GM21619 (cell line): ENCODE measurements around the gene GPD1.
"Not testable (repeated sequence)": the region's sequence is repeated elsewhere in the genome, so short reads cannot be mapped to it uniquely, and the experiment has no call there.

Experiments
- ATAC-seq: cut with Tn5 transposase; IDR thresholded peaks from one replicate; pipeline ENCODE4 v1.9.1; 2021; ENCODE audit not compliant: unreplicated experiment

Gene GPD1

DNA sequence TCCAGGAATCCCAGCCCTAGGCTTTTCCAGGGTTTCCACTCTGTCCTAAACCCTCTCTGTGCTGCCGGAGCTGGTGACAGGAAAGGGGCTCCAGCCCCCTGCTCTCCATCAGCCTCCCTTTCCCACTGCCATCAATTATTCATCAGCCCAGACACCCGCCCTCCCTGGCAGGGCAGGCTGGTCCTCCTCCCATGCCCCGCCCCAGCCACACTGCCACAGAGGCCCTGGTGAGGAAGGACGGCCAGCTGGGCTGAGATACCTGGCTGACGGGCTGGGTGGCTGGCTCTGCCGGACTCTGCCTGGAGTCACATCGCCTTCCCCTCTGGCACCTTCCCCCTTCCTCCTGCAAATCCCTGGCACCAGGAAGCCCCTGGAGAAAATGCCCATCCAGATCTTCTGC, 30.6 kb upstream of the GPD1 start:
- no peak for ATAC-seq

DNA sequence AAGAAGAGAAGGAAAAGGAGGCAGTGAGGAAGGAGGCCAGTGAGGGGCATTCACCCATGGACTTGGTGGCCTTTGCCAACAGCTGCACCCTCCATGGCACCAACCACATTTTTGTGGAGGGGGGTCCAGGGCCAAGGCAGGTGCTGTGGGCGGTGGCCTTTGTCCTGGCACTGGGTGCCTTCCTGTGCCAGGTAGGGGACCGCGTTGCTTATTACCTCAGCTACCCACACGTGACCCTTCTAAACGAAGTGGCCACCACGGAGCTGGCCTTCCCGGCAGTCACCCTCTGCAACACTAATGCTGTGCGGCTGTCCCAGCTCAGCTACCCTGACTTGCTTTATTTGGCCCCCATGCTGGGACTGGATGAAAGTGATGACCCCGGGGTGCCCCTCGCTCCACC, 30.1 kb upstream of the GPD1 start:
- ATAC-seq, result no peak

DNA sequence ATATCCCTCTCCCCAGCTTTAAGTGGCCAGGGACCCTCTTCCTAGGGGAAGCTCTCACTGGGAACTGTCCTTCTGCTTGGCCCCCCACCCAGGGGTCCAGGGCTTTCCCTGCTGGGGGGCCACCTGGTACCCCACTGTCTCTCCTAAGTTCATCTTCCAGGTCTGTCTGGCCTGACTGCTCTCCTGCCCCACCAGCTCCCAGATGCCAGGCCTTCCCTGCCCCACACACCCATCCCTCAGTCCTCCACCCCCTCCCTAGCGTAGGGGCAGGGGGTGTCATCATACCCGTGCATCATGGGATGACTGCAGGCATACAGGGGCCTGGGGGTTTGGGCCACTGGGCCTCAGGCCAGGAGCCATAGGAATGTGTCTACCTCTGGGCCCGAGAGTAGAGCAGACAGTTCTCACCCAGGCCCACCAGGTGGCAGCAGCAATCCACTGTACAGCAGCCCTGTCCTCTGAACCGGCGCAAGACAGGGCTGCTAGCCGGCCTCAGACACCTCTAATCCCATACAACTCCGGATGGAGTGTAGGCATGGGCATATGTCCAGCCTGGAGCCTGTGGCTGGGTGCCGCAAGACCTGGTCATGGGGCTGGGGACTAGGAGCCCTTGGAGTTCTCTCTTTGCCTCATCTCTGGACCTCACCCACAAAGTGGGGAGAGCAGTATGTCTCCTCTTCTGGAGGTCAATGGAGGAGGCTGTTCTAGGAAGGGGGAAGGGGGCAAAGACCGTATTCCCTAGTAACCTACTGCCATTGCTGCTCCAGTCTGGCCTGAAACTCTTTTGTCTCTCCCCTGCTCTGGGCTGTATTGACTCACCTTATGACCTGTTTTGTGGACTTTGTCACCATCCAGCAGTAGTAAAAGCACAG, 28.6 kb upstream of the GPD1 start:
- peak; percentile 80 for ATAC-seq

DNA sequence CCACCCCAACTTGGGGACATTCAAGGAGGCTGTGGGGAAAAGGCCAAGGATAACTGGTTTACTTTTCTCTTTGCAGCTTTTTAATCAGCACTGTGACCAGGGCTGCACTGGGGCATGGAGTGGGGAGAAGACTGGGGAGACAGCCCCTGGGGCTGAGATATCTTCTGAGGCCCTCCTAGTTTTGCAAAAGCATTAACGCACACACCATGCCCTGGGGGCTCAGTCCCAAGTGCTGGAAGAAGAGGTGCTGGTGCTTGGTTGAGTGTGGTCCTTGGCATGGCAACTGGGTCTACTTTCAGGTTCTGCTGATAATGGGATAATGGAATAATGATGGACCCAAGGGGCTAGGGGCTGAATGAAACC, 28.0 kb upstream of the GPD1 start:
- no peak for ATAC-seq

DNA sequence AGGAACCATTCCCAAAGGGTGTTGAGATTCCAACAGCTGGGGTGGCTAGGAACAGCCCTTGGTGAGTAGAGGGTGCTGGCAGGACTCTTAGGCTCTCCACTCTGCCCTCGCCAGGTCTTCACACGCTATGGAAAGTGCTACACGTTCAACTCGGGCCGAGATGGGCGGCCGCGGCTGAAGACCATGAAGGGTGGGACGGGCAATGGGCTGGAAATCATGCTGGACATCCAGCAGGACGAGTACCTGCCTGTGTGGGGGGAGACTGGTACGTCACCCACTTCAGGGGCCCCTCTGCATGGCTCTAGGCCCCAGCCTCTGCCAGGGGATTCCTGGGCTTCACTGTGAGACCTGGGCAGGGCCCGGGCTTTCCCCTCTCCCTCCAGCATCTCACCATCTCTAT, 26.7 kb upstream of the GPD1 start:
- no peak for ATAC-seq

DNA sequence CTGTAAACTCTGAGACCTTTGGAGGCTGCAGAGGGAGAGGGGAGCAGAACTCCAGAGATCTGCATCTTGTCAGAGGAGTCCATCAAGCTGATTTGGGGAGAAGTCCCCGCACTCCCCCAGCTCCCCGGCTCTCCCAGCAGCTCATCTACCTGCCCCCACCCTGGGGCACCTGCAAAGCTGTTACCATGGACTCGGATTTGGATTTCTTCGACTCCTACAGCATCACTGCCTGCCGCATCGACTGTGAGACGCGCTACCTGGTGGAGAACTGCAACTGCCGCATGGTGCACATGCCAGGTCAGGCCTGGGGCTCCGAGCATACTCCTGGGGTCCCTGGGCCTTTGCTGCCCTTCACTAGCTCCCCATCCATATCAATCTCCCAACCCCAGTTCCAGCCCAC, 25.5 kb upstream of the GPD1 start:
- ATAC-seq, result no peak

DNA sequence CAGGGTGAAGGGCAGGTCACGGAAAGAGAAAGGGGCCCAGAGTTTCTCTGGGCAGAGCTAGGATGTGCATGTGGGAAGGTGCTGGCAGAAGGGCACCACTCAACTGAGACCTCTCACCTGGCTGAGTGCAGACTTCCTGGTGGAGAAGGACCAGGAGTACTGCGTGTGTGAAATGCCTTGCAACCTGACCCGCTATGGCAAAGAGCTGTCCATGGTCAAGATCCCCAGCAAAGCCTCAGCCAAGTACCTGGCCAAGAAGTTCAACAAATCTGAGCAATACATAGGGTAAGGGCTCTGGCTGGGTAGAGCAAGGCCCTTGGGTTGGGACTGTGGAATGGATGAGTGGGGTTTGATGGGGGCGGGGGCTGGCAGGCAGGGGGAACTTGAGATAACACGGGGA, 24.0 kb upstream of the GPD1 start:
- no peak for ATAC-seq

DNA sequence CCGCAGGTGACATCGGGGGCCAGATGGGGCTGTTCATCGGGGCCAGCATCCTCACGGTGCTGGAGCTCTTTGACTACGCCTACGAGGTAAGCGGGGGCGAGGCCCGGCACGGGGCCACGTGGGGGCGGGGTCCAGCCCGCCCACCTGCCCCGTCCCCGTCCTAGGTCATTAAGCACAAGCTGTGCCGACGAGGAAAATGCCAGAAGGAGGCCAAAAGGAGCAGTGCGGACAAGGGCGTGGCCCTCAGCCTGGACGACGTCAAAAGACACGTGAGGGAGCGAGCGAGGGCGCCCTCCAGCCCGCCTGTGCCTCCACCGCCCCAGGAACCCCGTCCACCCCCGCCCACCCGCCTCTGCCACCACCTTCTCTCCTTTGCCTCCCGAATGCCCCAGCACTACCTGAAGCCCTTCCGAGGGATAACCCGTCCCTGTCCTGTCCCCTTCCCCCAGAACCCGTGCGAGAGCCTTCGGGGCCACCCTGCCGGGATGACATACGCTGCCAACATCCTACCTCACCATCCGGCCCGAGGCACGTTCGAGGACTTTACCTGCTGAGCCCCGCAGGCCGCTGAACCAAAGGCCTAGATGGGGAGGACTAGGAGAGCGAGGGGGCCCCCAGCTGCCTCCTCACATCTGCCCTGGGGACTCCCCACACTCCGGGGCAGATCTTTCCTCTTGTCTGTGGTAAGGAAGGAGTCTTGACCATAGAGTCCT, 22.6 kb upstream of the GPD1 start:
- ATAC-seq, result no peak

DNA sequence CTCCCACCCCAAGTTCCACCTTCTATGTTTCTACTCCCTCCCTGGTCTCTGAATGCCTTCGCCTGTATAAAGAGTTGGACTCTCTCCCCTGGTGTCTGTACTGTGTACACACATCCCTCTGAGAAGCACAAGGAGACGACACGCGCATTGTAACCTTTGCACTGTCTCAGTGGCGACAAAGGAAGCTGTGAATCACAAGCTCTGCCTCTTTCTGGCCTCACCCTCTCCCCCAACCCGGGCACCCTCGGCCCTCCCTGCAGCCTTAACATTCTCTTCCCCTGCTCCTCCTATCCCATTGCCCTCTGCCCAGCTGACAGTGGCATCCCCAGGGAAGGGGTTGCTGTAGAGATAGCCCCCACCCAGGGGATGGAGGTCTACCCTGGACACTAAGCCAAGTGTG, 21.2 kb upstream of the GPD1 start:
- no peak for ATAC-seq

DNA sequence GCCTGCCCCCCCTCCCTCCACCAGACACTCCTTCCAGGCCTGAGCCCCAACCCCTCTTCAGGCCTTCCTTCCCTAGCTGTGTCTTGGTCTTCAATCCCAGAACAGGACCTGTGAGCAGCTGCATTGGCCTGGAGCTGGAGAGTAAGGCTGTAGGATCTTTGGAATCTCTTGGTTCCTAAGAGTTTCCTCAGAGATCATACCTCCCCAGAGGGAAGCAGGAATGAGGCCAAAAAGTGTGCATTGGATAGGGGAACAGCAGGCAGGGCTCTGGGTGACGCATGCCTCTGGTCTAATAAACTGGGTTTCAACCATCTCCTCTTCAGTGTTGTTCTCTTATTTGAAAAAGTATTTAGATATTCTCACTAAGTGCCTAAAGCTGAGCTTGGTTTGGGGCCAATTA, 20.5 kb upstream of the GPD1 start:
- no peak for ATAC-seq

DNA sequence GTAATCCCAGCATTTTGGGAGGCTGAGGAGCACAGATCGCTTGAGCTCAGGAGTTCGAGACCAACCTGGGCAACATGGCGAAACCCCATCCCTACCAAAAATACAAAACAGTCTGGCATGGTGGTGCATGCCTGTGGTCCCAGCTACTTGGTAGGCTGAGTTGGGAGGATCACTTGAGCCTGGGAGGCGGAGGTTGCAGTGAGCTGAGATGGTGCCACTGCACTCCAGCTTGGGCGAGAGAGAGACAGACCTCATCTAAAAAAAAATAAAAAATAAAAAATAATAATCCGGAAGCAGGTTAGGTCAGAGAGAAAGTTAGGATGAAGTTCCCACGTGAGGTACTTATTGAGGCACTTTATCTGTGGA, 19.4 kb upstream of the GPD1 start:
- not testable (repeated sequence) for ATAC-seq

DNA sequence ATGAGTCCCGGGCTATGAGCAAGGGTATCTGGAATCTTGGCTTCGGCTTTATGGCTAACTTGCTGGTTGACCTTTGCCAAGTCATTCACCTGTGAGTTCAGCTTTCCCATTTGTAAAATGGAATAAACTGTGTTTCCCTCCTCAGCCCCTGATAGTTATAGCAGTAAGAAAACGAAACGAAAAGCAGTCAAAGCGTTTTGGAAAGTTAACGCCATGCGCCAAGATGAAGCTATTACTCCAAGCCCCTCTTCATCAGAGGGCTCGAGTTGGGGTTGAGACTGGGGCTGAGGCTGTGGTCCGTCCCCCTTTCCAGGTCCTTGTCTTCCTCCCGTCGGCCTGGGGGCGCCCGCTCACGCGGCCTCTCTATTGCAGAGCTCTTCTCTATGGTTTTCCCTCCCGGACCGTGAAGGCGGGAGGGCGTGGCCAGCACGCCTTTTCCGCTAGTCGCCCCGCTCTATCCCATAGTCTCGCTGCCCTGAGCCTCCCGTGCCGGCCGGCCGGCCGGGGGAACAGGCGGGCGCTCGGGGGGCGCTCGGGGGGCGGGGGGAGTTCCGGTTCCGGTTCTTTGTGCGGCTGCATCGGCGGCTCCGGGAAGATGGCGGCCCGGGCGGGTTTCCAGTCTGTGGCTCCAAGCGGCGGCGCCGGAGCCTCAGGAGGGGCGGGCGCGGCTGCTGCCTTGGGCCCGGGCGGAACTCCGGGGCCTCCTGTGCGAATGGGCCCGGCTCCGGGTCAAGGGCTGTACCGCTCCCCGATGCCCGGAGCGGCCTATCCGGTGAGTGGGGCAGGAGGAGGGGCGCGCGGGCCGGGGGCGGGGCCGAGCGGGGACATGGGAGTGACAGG, 18.8 kb upstream of the GPD1 start, which contains the start of gene SMARCD1:
TSS of gene SMARCD1 (plus strand) at position 568 of the 840 bp plus-strand sequence. CDS start at position 596, 28 bp downstream.
- peak; percentile 86 for ATAC-seq

DNA sequence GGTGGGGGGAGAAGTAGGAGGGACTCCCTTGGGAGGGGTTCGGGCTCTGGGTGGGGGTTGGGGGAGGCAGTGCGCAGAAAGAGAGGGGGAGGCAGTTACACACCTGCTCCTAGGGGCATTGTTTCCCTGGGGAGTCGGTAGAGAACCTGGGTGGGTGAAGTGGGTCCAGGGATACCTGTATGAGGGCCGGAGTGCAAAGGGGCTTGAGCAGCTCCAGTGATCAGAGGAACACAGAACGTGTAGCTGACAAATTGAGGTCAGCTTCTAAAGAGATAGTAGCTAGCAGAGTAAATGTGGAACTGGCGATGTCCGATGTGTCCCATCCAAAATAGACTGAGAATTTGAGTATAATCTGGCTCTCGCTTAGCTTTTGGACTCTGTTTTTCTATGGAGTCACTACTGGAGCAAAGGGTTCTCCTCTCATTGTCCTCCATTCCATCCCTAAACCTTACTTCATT, 18.2 kb upstream of the GPD1 start:
- ATAC-seq, result no peak

DNA sequence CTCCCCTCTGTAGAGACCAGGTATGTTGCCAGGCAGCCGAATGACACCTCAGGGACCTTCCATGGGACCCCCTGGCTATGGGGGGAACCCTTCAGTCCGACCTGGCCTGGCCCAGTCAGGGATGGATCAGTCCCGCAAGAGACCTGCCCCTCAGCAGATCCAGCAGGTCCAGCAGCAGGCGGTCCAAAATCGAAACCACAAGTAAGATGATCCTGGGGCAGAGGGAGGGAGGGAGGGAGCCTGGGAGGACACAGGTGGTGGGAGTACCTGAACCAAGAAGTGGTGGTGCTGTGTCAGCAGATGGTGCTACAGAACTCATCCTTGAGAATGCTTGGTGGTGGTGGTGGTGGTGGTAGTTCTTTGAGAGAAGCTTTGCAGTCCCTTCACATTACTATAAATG, 17.7 kb upstream of the GPD1 start:
- no peak for ATAC-seq

DNA sequence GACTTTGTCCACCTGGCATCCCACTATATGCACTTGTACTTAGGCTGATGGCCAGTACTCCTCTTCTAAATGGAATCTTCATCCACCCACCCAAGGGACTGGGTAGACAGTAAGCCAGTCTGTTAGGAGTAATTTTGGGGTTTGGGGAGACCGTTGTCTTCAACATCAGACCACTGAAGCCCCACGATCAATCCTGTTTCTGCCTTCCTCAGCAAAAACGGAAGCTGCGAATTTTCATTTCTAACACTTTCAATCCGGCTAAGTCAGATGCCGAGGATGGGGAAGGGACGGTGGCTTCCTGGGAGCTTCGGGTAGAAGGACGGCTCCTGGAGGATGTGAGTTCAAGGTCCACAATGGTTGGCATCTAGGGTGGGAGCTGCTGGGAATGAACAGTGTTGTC, 16.7 kb upstream of the GPD1 start:
- ATAC-seq, result no peak

DNA sequence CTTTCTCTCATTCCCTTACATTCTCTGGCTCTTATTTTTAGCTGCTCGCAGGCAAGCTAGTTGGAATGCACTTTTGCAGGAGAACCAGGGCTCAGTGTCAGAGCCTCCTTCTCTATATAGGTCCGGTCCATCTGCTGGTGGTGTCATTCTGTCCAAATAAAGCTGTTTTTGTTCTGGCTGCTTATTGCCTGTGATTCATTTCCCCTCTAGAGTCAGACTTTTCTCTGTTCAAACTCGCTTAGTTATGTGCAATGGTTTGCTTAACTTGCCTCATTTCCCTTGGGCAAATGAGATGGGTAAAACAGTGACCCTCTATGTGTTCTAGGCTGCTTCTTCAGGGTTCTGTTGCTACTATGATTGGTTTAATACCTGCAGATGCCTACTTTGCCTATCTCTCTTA, 15.8 kb upstream of the GPD1 start:
- ATAC-seq, result no peak

DNA sequence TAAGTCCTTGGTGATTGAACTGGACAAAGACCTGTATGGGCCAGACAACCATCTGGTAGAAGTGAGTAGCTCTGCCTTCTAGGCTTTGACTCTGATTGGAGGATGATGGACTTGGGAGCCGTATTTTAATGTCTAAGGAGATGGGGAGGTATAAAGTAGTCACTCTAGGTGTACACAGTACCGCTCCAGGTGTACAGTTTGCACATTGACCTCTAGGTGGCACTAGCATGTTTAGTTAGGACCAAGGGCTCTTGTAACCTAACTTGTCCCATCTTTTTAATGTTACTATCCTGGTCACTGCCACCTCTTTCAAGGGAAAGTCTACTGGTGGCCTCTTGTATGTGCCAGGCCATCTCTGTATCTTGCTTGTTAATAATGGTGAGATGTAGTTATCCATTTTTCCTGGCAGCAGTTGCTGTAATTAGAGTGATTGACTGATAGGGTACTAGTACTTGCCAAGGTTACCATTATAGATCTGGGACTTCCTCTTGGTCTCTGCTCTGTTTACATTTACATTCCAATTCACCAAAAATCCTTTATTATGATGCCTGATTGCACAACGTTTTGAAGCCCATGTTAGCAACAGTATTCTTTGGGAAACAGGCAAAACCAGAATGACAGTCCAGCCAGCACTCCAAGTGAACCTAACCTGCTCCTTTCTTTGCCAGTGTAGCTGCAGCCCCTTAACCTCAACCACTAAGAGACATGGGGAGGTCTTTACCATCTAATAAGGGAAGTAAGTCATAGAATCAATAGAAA, 15.1 kb upstream of the GPD1 start:
- no peak for ATAC-seq

DNA sequence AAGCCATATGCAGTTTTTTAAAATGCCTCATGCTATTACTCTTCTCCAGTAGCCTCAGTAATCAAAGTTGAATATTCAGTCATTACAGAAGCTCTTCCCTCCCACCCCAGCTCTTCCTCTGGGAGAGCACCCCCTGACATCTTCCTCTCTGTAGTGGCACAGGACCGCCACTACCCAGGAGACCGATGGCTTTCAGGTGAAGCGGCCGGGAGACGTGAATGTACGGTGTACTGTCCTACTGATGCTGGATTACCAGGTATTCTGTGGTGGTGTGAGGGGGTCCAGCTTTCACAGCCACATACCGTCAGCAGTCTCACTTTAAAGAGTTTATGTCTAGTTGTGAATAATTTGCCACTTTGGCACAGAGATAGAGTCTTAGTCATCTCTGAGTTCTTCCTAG, 14.1 kb upstream of the GPD1 start:
- no peak for ATAC-seq

DNA sequence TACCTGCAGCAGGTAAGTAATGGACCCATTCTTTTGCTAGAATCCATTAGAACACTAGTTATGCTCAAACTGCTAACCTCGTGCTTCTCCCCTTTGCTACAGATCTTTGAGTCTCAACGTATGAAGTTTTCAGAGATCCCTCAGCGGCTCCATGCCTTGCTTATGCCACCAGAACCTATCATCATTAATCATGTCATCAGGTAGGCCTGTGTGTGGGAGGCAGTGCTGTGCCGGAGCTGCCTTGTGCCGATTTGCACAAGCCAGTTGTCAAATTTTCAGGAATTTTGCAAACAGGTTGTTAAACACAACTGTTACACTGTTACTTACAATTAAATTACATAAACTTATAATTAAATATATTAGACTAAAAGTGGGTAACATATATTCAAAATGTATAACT, 13.4 kb upstream of the GPD1 start:
- no peak for ATAC-seq

DNA sequence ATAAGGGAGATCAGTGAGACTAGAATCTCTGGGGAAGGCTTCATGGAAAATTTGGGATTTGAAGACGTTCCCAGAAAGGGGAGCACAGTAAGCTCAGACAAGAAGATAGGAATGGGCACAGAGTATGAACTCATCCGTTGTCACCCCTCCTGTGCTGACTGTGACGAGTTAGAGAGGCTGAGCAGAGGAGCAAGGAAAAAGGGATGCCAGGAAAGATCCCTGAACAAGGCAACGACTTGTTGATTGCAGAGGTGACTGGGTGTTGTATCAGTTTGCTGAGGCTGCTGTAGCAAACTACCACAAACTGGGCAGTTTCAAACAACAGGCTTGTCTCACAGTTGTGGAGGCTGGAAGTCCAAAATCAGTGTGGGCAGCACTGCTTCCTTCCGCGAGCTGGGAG, 5.9 kb upstream of the GPD1 start:
- ATAC-seq, result no peak
